ENCODE measurements around the gene PRPSAP2.
A peak's percentile ranks its signal among the peaks of the same experiment; 100 is the strongest.
"Not testable (repeated sequence)": the region's sequence is repeated elsewhere in the genome, so short reads cannot be mapped to it uniquely, and the experiment has no call there.

DNA sequence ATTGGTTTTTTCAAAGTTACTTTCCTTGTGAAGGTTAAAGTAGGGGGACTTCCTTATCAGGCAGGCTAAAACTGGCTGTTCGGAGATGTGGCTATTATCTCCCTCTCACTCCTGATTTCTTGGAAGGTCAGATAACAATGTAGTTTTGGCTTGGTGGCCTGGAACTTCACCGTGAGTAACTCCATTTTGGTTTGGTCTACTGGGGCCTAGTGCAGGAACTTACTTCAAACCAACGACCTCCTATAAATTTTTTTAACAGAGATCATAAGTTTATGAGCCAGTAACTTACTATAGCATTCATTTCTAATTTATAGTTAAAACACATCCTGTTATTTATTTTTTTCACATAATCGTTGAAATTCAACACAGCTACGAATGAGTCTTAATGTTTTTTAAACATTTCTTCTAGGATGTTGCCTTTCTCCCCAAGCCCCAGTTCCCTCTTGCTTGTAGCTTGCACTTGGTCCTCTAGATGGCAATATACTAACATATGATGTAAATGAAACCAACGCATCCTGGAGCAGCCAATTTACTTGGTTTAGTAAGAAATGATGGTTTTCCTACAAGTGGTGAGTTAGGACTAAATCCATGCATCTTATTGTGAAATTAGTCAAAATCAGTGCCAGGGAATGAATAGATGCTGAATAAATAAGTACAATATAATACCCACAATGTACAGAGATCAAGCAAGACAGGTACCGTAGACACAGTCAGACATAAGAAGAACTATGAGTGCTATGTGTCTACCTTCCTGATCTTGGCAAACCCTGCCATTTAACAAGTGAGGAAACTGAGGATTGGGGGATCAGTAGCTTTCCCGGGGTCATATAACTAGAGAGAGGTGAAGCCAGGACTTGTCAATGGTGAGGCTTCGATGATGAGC lies 41.2 kb upstream of the PRPSAP2 start:
- TF ChIP-seq, protein P1, sequence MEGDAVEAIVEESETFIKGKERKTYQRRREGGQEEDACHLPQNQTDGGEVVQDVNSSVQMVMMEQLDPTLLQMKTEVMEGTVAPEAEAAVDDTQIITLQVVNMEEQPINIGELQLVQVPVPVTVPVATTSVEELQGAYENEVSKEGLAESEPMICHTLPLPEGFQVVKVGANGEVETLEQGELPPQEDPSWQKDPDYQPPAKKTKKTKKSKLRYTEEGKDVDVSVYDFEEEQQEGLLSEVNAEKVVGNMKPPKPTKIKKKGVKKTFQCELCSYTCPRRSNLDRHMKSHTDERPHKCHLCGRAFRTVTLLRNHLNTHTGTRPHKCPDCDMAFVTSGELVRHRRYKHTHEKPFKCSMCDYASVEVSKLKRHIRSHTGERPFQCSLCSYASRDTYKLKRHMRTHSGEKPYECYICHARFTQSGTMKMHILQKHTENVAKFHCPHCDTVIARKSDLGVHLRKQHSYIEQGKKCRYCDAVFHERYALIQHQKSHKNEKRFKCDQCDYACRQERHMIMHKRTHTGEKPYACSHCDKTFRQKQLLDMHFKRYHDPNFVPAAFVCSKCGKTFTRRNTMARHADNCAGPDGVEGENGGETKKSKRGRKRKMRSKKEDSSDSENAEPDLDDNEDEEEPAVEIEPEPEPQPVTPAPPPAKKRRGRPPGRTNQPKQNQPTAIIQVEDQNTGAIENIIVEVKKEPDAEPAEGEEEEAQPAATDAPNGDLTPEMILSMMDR (optimal IDR thresholded peaks at IDR 0.05 in 1 of 3, IDR thresholded peaks at IDR 0.05 in 1 of 3, conservative IDR thresholded peaks at IDR 0.05 in 1 of 3; ENCODE audit: extremely low read depth in 1 of 3, insufficient read depth in 2 of 3, low read length in 3 of 3), result peak in 2 of 3 experiments; percentile 24 to 28
- TF ChIP-seq EZH2 (IDR thresholded peaks at IDR 0.05; ENCODE audit: low read length), result not testable (repeated sequence)
